Ectodermal cell (in vitro differentiated cells): ENCODE measurements around the gene EFCAB6.

Experiments
- H3K27ac ChIP-seq: 2 replicates; pipeline ENCODE4 v1.7.0; 2013; ENCODE audit warnings: mild to moderate bottlenecking, low read depth, low read length; ENCODE audit not compliant: insufficient read depth, poor library complexity, severe bottlenecking
- H3K27me3 ChIP-seq: 2 replicates; pipeline ENCODE4 v1.7.0; 2013; ENCODE audit warnings: mild to moderate bottlenecking, low read length; ENCODE audit not compliant: insufficient read depth, control insufficient read depth, poor library complexity, severe bottlenecking
- H3K36me3 ChIP-seq: one replicate; pipeline ENCODE4 v1.7.0; 2013; ENCODE audit warnings: low read length; ENCODE audit not compliant: control insufficient read depth, insufficient read depth
- H3K4me1 ChIP-seq: one replicate; pipeline ENCODE4 v1.7.0; 2013; ENCODE audit warnings: low read length; ENCODE audit not compliant: control insufficient read depth, insufficient read depth
- H3K4me3 ChIP-seq: 2 replicates; pipeline ENCODE4 v1.7.0; 2013; ENCODE audit warnings: low read depth, low read length, control low read depth; ENCODE audit not compliant: insufficient read depth
- H3K9me3 ChIP-seq: 2 replicates; pipeline ENCODE4 v1.7.0; 2013; ENCODE audit warnings: mild to moderate bottlenecking, low read length, moderate library complexity; ENCODE audit not compliant: control insufficient read depth
- WGBS, 2 experiments: methylation state at CpG; one replicate each; pipeline ENCODE4 v1.1.7; 2013; ENCODE audit warnings: missing lambda C conversion rate in 2 of 2; 5-methylcytosine and 5-hydroxymethylcytosine counted together

Gene EFCAB6

DNA sequence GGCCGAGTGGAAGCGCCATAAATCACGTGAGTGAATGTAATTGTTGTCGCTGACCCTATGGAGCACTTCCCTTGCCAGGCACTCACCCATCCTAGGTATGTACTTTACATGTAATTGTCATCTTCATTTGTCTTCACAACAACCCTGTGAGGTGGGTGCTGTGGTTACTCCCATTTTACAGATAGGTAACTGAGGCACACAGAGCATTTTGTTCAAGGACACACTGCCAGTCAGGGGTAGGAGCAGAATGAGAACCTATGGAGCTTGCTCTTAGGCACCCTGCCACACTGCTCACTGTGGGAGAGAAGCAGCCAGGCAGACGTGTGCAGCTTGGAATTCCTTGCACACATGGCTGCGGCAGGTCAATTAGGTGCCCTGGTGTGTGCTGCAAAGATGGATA is 785 bp upstream of the EFCAB6 start:
- H3K9me3 ChIP-seq: no peaks in the 10 kb centered on the region
- peaks cover 4% of the 10 kb centered on the region for H3K4me1 ChIP-seq
- 15 to 23% methylated on average over 6 of the region's 6 CpGs for WGBS, 2 experiments
- no peaks in the 10 kb centered on the region for H3K27me3 ChIP-seq
- no peak overlapping the region for H3K27ac ChIP-seq
- H3K4me3 ChIP-seq: peak overlapping the region; percentile 76
- no peaks in the 10 kb centered on the region for H3K36me3 ChIP-seq

DNA sequence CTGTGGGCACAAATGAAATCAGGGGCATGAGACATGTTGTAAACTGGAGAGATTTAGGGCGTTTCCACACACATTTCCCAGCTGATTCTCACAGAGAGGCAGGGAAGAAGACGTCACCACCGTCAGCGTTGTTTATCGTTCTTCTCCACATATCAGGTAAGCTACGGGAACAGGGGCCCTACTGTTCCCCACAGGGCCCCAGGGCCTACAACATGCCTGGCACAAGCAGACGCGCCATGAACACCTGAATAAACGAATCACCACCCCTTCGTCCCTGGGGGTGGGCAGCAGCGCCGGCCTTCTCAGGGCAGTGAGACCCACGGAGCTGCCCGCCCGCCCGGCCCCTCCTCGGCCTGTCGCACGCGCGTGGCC is 342 bp downstream of the EFCAB6 start:
- 1% methylated on average over 21 of the region's 21 CpGs for WGBS, 2 experiments
- Histone ChIP-seq H3K27me3 (no peaks in the 10 kb centered on the region), H3K36me3 (no peaks in the 10 kb centered on the region), H3K27ac (no peak overlapping the region), H3K4me1 (peaks cover 4% of the 10 kb centered on the region), H3K9me3 (no peaks in the 10 kb centered on the region), H3K4me3 (peak overlapping the region; percentile 76)

DNA sequence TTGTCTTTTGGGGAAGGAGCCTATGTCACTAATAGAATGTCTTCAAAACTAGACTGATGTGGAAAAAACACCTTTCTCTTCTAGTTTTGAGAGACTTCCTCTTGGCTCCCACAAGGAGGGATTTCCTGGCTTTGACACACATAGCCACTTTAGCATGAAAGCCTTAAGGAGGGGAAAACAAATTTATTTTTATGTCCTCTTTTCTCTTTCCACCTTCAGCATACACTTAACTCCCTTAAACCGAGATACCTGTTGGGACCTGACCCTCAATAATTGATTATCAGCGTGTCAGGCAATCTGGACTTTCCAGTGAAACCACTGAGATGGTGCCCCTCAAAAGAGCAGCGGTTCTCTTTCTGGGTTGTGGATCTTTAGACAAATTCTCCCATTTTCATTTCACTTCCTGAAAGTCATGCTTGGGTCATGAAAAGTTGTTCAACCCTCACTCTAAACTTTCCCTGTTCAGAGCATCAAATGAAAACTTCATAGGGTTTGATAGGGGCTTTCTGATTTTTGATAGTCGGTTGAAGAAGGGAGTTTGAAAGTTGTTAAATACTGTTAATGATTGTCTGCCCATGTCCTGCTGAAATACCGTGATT is 9.1 kb downstream of the EFCAB6 start:
- no peaks in the 10 kb centered on the region for H3K9me3 ChIP-seq
- 78 to 81% methylated on average over 5 of the region's 5 CpGs for WGBS, 2 experiments
- no peak overlapping the region for H3K27ac ChIP-seq
- no peaks in the 10 kb centered on the region for H3K36me3 ChIP-seq
- H3K27me3 ChIP-seq: no peaks in the 10 kb centered on the region
- H3K4me3 ChIP-seq: no peak overlapping the region
- H3K4me1 ChIP-seq: no peaks in the 10 kb centered on the region

GRCh38 chr22:43800970-43801369 is 11.1 kb downstream of the EFCAB6 start:
- no peaks in the 10 kb centered on the region for H3K9me3 ChIP-seq
- no peaks in the 10 kb centered on the region for H3K36me3 ChIP-seq
- no peaks in the 10 kb centered on the region for H3K4me1 ChIP-seq
- no peak overlapping the region for H3K27ac ChIP-seq
- no peaks in the 10 kb centered on the region for H3K27me3 ChIP-seq
- H3K4me3 ChIP-seq: no peak overlapping the region
- WGBS, 2 experiments: 100% methylated on average over 1 of the region's 1 CpG

- Histone ChIP-seq H3K9me3 (no peaks in the 10 kb centered on the region), H3K4me1 (no peaks in the 10 kb centered on the region), H3K36me3 (no peaks in the 10 kb centered on the region), H3K4me3 (no peak overlapping the region), H3K27ac (no peak overlapping the region), H3K27me3 (no peaks in the 10 kb centered on the region)
- 77 to 84% methylated on average over 5 of the region's 5 CpGs for WGBS, 2 experiments
These were observed 13.6 kb downstream of the EFCAB6 start for GRCh38 chr22:43798492-43798891.

DNA sequence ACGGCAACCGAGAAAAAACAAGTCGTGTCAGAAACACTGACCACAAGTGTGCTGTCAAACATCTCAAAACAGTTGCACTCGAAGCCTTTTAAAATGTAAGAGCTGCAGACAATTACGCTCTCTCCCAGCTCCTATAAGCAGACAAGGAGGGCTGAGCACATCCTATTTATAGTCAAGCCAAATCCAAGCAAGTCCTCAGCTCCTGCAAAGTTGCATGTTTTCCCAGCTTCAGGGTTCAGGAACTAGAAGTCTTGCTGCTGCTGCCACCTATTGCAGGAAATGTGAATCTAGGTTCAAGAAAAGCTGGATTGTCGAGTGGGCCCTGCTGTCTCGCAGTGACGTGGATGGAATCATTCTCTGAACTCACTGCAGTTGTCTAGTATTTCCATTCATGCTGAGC is 15.5 kb downstream of the EFCAB6 start:
- WGBS, 2 experiments: 76 to 77% methylated on average over 8 of the region's 8 CpGs
- no peaks in the 10 kb centered on the region for H3K4me1 ChIP-seq
- no peak overlapping the region for H3K4me3 ChIP-seq
- H3K9me3 ChIP-seq: no peaks in the 10 kb centered on the region
- no peaks in the 10 kb centered on the region for H3K27me3 ChIP-seq
- H3K36me3 ChIP-seq: no peaks in the 10 kb centered on the region
- no peak overlapping the region for H3K27ac ChIP-seq

- no peaks in the 10 kb centered on the region for H3K4me1 ChIP-seq
- no peak overlapping the region for H3K27ac ChIP-seq
- H3K9me3 ChIP-seq: no peaks in the 10 kb centered on the region
- no peaks in the 10 kb centered on the region for H3K36me3 ChIP-seq
- H3K27me3 ChIP-seq: no peaks in the 10 kb centered on the region
- no peak overlapping the region for H3K4me3 ChIP-seq
- 86 to 87% methylated on average over 7 of the region's 7 CpGs for WGBS, 2 experiments
These were observed 16.8 kb downstream of the EFCAB6 start for GRCh38 chr22:43795320-43795719.

GRCh38 chr22:43792905-43793304 is 19.2 kb downstream of the EFCAB6 start:
- H3K27me3 ChIP-seq: no peaks in the 10 kb centered on the region
- no peaks in the 10 kb centered on the region for H3K9me3 ChIP-seq
- 80 to 82% methylated on average over 5 of the region's 5 CpGs for WGBS, 2 experiments
- no peaks in the 10 kb centered on the region for H3K36me3 ChIP-seq
- no peak overlapping the region for H3K27ac ChIP-seq
- no peaks in the 10 kb centered on the region for H3K4me1 ChIP-seq
- no peak overlapping the region for H3K4me3 ChIP-seq

- H3K4me1 ChIP-seq: no peaks in the 10 kb centered on the region
- H3K27ac ChIP-seq: no peak overlapping the region
- H3K36me3 ChIP-seq: no peaks in the 10 kb centered on the region
- no peaks in the 10 kb centered on the region for H3K27me3 ChIP-seq
- H3K9me3 ChIP-seq: no peaks in the 10 kb centered on the region
- WGBS, 2 experiments: 89 to 90% methylated on average over 7 of the region's 7 CpGs
- H3K4me3 ChIP-seq: no peak overlapping the region
These were observed 22.7 kb downstream of the EFCAB6 start for GRCh38 chr22:43789452-43789851.

- H3K4me1 ChIP-seq: no peaks in the 10 kb centered on the region
- 84 to 96% methylated on average over 2 of the region's 2 CpGs for WGBS, 2 experiments
- no peaks in the 10 kb centered on the region for H3K9me3 ChIP-seq
These were observed 28.3 kb downstream of the EFCAB6 start for GRCh38 chr22:43783777-43784176.

GRCh38 chr22:43782448-43782847 is 29.7 kb downstream of the EFCAB6 start:
- Histone ChIP-seq H3K27me3 (no peaks in the 10 kb centered on the region), H3K4me3 (no peak overlapping the region), H3K27ac (no peak overlapping the region), H3K4me1 (no peaks in the 10 kb centered on the region), H3K36me3 (no peaks in the 10 kb centered on the region), H3K9me3 (no peaks in the 10 kb centered on the region)
- 93 to 100% methylated on average over 3 of the region's 3 CpGs for WGBS, 2 experiments

More at GRCh38 chr22:43783777-43784176, 28.3 kb downstream of the EFCAB6 start:
- H3K36me3 ChIP-seq: no peaks in the 10 kb centered on the region
- no peak overlapping the region for H3K4me3 ChIP-seq
- H3K27me3 ChIP-seq: no peaks in the 10 kb centered on the region
- no peak overlapping the region for H3K27ac ChIP-seq
